ENCODE measurements around the gene MPC2.

The MPC2 gene

DNA sequence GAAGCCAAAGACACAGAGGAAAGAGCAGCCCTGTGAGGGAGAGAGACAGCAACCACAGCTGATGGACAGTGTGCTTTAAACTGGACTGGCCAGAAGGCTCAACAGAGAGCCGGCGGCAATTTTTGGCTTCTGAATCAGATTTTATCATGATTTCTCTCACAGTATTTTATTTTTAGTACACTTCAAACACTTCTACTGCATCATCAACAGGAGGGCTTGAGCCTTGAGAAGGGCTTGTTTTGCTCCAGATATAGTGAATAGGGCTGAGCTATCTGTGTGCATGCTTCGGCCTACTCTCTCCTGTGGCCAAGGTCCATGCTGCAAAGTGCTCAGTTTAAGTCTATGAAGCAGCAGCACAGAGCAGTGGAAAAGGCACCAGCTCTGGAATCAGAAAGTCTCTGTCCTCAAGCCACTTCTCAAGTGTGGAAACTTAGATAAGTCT lies 56.3 kb downstream of the MPC2 start:
- no peaks in the 10 kb centered on the region for H3K36me3 ChIP-seq (replicated peaks in 1 of 2; ENCODE audit: control insufficient read depth in 2 of 2, insufficient read depth in 2 of 2, low read length in 2 of 2)
- no peak overlapping the region for H3K4me3 ChIP-seq (ENCODE audit: low read length in 2 of 2)
- no peak overlapping the region for H2AFZ ChIP-seq (ENCODE audit: low read length)
- H3K14ac ChIP-seq (ENCODE audit: low read length) = no peak overlapping the region
- no peak overlapping the region for H2BK120ac ChIP-seq (ENCODE audit: low read depth, low read length)
- no peaks in the 10 kb centered on the region for H3K79me1 ChIP-seq (ENCODE audit: low read depth, low read length)
- WGBS, 2 donors (ENCODE audit: extremely low coverage in 2 of 2, insufficient read length in 2 of 2, insufficient replicate concordance in 1 of 2) = no CpG with 5 or more reads among the region's 3 CpGs
- H2BK12ac ChIP-seq (ENCODE audit: low read length) = no peak overlapping the region
- no peak overlapping the region for H3K4me2 ChIP-seq (ENCODE audit: insufficient read depth, low read length, poor library complexity, severe bottlenecking)
- no peak overlapping the region for H2BK5ac ChIP-seq (ENCODE audit: low read length)
- no peak overlapping the region for H2AK5ac ChIP-seq (ENCODE audit: low read depth, low read length)
- no peaks in the 10 kb centered on the region for H3K9me3 ChIP-seq (replicated peaks in 1 of 2; ENCODE audit: control insufficient read depth in 2 of 2, insufficient read depth in 1 of 2, low read depth in 1 of 2, low read length in 2 of 2)
- H3K23ac ChIP-seq (ENCODE audit: low read depth, low read length, poor library complexity) = no peak overlapping the region
- no peaks in the 10 kb centered on the region for H3K4me1 ChIP-seq (ENCODE audit: control insufficient read depth in 2 of 2, insufficient read depth in 1 of 2, low read depth in 1 of 2, low read length in 2 of 2)
- no peak overlapping the region for H3K18ac ChIP-seq (ENCODE audit: low read length)
- no peak overlapping the region for H3K9ac ChIP-seq (ENCODE audit: low read depth, low read length, poor library complexity)
- no peak overlapping the region for H2BK15ac ChIP-seq (ENCODE audit: low read length)
- H4K91ac ChIP-seq (ENCODE audit: low read depth, low read length, poor library complexity) = no peak overlapping the region
- H4K8ac ChIP-seq (ENCODE audit: low read depth, low read length) = no peak overlapping the region
- no peak overlapping the region for H3K4ac ChIP-seq (ENCODE audit: low read length)
- H3K27ac ChIP-seq (replicated peaks; ENCODE audit: low read length) = no peak overlapping the region
- H3K27me3 ChIP-seq (ENCODE audit: control insufficient read depth in 3 of 3, insufficient read depth in 3 of 3, low read depth in 1 of 3, low read length in 3 of 3) = no peaks in the 10 kb centered on the region
- no peak for DNase-seq (ENCODE audit: low spot score)

DNA sequence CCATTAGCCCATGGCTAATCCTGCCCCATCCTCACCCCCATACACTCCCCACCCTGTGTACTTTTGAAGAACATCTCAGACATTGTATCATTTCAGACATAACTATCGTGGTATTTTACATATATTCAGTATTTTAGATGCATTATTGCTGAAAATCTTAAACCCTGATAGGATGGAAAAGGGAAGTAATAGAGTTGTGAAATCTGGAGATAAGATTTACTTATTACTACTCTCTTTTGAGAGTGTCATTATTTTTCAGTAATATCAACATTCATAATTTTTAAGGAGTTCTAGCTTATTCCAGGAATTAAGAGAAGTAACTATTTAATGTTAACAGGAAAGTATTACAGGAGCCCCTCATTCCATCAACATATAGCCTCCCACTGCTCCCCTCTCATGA lies 57.4 kb downstream of the MPC2 start:
- DNase-seq (ENCODE audit: low spot score) = no peak

DNA sequence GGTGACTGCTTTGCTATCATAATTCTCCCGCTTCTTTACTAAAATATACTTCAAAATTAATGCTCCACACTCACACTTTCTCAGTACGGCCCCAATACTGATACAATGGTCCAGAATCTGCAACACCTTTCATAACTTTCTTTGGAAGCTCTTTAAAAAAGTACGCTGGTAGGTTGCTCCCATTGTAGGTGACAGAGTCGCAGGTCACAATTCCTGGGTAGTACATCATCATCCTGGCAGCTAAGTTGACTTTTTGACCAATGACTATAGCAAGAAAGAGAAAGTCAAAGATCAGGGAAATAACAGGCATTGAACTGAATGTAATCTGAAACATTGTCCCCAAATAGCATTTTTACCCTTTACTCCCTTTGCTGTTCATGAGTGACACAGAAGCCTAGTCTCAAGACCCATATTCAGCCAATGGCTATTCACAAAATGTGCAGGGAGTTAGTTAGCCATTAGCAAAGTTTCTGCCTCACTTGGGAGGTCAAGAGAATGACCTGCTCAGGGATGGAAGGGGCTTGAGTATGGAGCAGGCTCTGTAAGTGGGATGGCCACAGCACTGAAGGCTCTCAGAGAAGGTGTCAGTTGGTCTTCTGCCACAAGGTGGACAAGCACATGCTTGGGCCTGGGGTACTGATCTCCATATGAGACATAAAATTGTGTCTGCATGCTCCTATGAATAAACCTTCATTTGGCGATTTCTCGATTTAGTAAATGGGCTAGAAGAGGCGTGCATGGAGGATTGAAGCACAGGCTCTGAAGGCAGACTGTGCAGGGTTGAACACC lies 58.3 kb downstream of the MPC2 start:
- no peaks in the 10 kb centered on the region for H3K36me3 ChIP-seq (replicated peaks in 1 of 2; ENCODE audit: control insufficient read depth in 2 of 2, insufficient read depth in 2 of 2, low read length in 2 of 2)
- DNase-seq (ENCODE audit: low spot score) = no peak
- no peak overlapping the region for H2AFZ ChIP-seq (ENCODE audit: low read length)
- no peak overlapping the region for H3K4ac ChIP-seq (ENCODE audit: low read length)
- no peaks in the 10 kb centered on the region for H3K27me3 ChIP-seq (ENCODE audit: control insufficient read depth in 3 of 3, insufficient read depth in 3 of 3, low read depth in 1 of 3, low read length in 3 of 3)
- H3K4me1 ChIP-seq (ENCODE audit: control insufficient read depth in 2 of 2, insufficient read depth in 1 of 2, low read depth in 1 of 2, low read length in 2 of 2) = no peaks in the 10 kb centered on the region
- no peak overlapping the region for H3K27ac ChIP-seq (replicated peaks; ENCODE audit: low read length)
- no peak overlapping the region for H3K4me2 ChIP-seq (ENCODE audit: insufficient read depth, low read length, poor library complexity, severe bottlenecking)
- H3K18ac ChIP-seq (ENCODE audit: low read length) = no peak overlapping the region
- no peaks in the 10 kb centered on the region for H3K9me3 ChIP-seq (replicated peaks in 1 of 2; ENCODE audit: control insufficient read depth in 2 of 2, insufficient read depth in 1 of 2, low read depth in 1 of 2, low read length in 2 of 2)
- H3K23ac ChIP-seq (ENCODE audit: low read depth, low read length, poor library complexity) = no peak overlapping the region
- no peak overlapping the region for H4K8ac ChIP-seq (ENCODE audit: low read depth, low read length)
- no peak overlapping the region for H3K4me3 ChIP-seq (ENCODE audit: low read length in 2 of 2)
- H3K14ac ChIP-seq (ENCODE audit: low read length) = no peak overlapping the region
- no peak overlapping the region for H2AK5ac ChIP-seq (ENCODE audit: low read depth, low read length)
- H2BK12ac ChIP-seq (ENCODE audit: low read length) = no peak overlapping the region
- no peak overlapping the region for H2BK15ac ChIP-seq (ENCODE audit: low read length)
- H3K9ac ChIP-seq (ENCODE audit: low read depth, low read length, poor library complexity) = no peak overlapping the region
- no peak overlapping the region for H2BK5ac ChIP-seq (ENCODE audit: low read length)
- no peaks in the 10 kb centered on the region for H3K79me1 ChIP-seq (ENCODE audit: low read depth, low read length)
- WGBS, 2 donors (ENCODE audit: extremely low coverage in 2 of 2, insufficient read length in 2 of 2, insufficient replicate concordance in 1 of 2) = 100% methylated on average over 1 of the region's 7 CpGs; no CpG with 5 or more reads in 1 of the 2 donors
- H4K91ac ChIP-seq (ENCODE audit: low read depth, low read length, poor library complexity) = no peak overlapping the region
- H2BK120ac ChIP-seq (ENCODE audit: low read depth, low read length) = no peak overlapping the region

More for the DNA sequence above, 57.4 kb downstream of the MPC2 start:
- H4K8ac ChIP-seq (ENCODE audit: low read depth, low read length) = no peak overlapping the region
- H2BK120ac ChIP-seq (ENCODE audit: low read depth, low read length) = no peak overlapping the region
- H3K36me3 ChIP-seq (replicated peaks in 1 of 2; ENCODE audit: control insufficient read depth in 2 of 2, insufficient read depth in 2 of 2, low read length in 2 of 2) = no peaks in the 10 kb centered on the region
- no CpG with 5 or more reads among the region's 1 CpG for WGBS, 2 donors (ENCODE audit: extremely low coverage in 2 of 2, insufficient read length in 2 of 2, insufficient replicate concordance in 1 of 2)
- no peak overlapping the region for H2BK12ac ChIP-seq (ENCODE audit: low read length)
- no peak overlapping the region for H3K4me3 ChIP-seq (ENCODE audit: low read length in 2 of 2)
- no peak overlapping the region for H3K18ac ChIP-seq (ENCODE audit: low read length)
- H3K27me3 ChIP-seq (ENCODE audit: control insufficient read depth in 3 of 3, insufficient read depth in 3 of 3, low read depth in 1 of 3, low read length in 3 of 3) = no peaks in the 10 kb centered on the region
- H3K4me2 ChIP-seq (ENCODE audit: insufficient read depth, low read length, poor library complexity, severe bottlenecking) = no peak overlapping the region
- no peaks in the 10 kb centered on the region for H3K4me1 ChIP-seq (ENCODE audit: control insufficient read depth in 2 of 2, insufficient read depth in 1 of 2, low read depth in 1 of 2, low read length in 2 of 2)
- no peak overlapping the region for H3K27ac ChIP-seq (replicated peaks; ENCODE audit: low read length)
- no peaks in the 10 kb centered on the region for H3K79me1 ChIP-seq (ENCODE audit: low read depth, low read length)
- H2BK15ac ChIP-seq (ENCODE audit: low read length) = no peak overlapping the region
- H2AK5ac ChIP-seq (ENCODE audit: low read depth, low read length) = no peak overlapping the region
- no peak overlapping the region for H2AFZ ChIP-seq (ENCODE audit: low read length)
- no peak overlapping the region for H3K9ac ChIP-seq (ENCODE audit: low read depth, low read length, poor library complexity)
- no peaks in the 10 kb centered on the region for H3K9me3 ChIP-seq (replicated peaks in 1 of 2; ENCODE audit: control insufficient read depth in 2 of 2, insufficient read depth in 1 of 2, low read depth in 1 of 2, low read length in 2 of 2)
- no peak overlapping the region for H3K4ac ChIP-seq (ENCODE audit: low read length)
- H2BK5ac ChIP-seq (ENCODE audit: low read length) = no peak overlapping the region
- no peak overlapping the region for H3K23ac ChIP-seq (ENCODE audit: low read depth, low read length, poor library complexity)
- H3K14ac ChIP-seq (ENCODE audit: low read length) = no peak overlapping the region
- no peak overlapping the region for H4K91ac ChIP-seq (ENCODE audit: low read depth, low read length, poor library complexity)

DNA sequence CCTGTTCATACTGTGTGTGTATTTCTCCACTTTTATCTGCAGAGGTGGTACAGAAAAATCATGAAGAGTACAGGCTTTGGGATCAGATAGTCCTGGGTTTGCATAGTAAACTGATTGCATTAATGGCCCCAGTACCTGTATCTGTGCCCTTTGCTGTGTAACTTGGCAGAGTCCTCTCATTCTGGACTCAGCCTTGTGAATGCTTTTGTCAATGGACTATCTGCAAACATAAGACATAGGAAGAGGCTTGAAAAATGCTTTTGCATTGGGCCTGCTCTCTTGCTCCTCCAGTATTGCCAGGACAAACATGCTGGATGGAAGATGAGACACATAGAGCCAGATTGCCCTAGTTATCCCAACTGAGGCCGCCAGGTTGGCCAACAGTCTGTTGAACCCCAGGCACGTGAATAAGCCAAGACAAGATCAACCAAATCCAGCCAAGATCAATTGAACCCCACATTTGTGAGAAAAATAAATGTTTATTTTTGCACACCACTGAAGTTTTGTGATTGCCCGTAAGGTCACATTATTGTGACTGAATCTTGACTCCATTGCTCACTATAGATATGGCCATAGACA lies 60.2 kb downstream of the MPC2 start:
- no peak for DNase-seq (ENCODE audit: low spot score)
- Histone ChIP-seq H2AK5ac (ENCODE audit: low read depth, low read length) (no peak overlapping the region), H3K18ac (ENCODE audit: low read length) (no peak overlapping the region), H3K23ac (ENCODE audit: low read depth, low read length, poor library complexity) (no peak overlapping the region), H3K27me3 (ENCODE audit: control insufficient read depth in 3 of 3, insufficient read depth in 3 of 3, low read depth in 1 of 3, low read length in 3 of 3) (no peaks in the 10 kb centered on the region), H4K8ac (ENCODE audit: low read depth, low read length) (no peak overlapping the region), H2BK15ac (ENCODE audit: low read length) (no peak overlapping the region), H3K27ac (replicated peaks; ENCODE audit: low read length) (no peak overlapping the region), H3K4ac (ENCODE audit: low read length) (no peak overlapping the region), H2BK12ac (ENCODE audit: low read length) (no peak overlapping the region), H3K14ac (ENCODE audit: low read length) (no peak overlapping the region), H2BK5ac (ENCODE audit: low read length) (no peak overlapping the region), H3K4me3 (ENCODE audit: low read length in 2 of 2) (no peak overlapping the region), H3K9ac (ENCODE audit: low read depth, low read length, poor library complexity) (no peak overlapping the region), H3K9me3 (replicated peaks in 1 of 2; ENCODE audit: control insufficient read depth in 2 of 2, insufficient read depth in 1 of 2, low read depth in 1 of 2, low read length in 2 of 2) (no peaks in the 10 kb centered on the region), H3K36me3 (replicated peaks in 1 of 2; ENCODE audit: control insufficient read depth in 2 of 2, insufficient read depth in 2 of 2, low read length in 2 of 2) (no peaks in the 10 kb centered on the region), H2BK120ac (ENCODE audit: low read depth, low read length) (no peak overlapping the region), H3K4me1 (ENCODE audit: control insufficient read depth in 2 of 2, insufficient read depth in 1 of 2, low read depth in 1 of 2, low read length in 2 of 2) (no peaks in the 10 kb centered on the region), H3K4me2 (ENCODE audit: insufficient read depth, low read length, poor library complexity, severe bottlenecking) (no peak overlapping the region), H2AFZ (ENCODE audit: low read length) (no peak overlapping the region), H4K91ac (ENCODE audit: low read depth, low read length, poor library complexity) (no peak overlapping the region), H3K79me1 (ENCODE audit: low read depth, low read length) (no peaks in the 10 kb centered on the region)
- no CpG with 5 or more reads among the region's 3 CpGs for WGBS, 2 donors (ENCODE audit: extremely low coverage in 2 of 2, insufficient read length in 2 of 2, insufficient replicate concordance in 1 of 2)

Measured in neuronal stem cell (in vitro differentiated cells).